ENCODE data around the gene ASMTL.
"Not testable (repeated sequence)": the region's sequence is repeated elsewhere in the genome, so short reads cannot be mapped to it uniquely, and the experiment has no call there.

The ASMTL gene

GRCh38 chrX:1433646-1434357 lies 18.9 kb downstream of the ASMTL start:
- FAIRE-seq, result no peak

GRCh38 chrX:1430451-1430850 lies 22.3 kb downstream of the ASMTL start:
- no peak for FAIRE-seq

DNA sequence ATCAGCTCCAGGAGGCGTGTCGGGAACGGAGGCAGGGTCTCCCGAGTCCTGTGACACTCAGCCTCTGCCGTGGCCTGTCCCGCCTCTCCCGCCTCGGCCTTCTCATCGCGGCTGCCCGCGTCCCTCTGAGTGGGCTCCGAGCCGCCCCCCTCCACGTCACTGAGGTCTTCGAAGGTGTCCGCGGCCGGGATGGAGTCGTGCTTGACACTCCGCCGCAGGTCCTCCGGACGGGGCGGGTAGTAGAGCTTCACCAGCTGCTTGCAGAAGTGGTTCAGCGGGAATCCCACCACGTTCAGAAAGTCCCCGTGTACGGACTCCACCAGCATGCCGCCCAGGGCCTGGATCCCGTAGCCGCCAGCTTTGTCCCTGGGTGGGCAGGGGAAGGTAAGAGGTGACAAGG lies 25.0 kb downstream of the ASMTL start:
- FAIRE-seq, result no peak

DNA sequence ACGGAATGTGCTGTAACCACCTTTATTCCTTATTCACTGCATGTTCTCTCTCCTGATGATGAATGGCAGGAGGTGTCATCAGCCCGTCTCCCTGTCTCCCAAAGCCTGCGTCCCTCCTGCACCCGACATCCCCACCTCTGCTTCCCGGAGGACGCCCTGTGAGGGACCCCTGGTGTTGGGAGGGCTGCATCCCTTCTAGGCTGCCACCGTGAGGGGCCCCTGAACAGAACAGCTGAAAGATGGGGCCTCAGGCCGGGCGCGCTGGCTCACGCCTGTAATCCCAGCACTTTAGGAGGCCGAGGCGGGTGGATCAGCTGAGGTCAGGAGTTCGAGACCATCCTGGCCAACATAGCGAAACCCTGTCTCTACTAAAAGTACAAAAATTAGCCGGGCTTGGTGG lies 26.4 kb downstream of the ASMTL start:
- not testable (repeated sequence) for FAIRE-seq

DNA sequence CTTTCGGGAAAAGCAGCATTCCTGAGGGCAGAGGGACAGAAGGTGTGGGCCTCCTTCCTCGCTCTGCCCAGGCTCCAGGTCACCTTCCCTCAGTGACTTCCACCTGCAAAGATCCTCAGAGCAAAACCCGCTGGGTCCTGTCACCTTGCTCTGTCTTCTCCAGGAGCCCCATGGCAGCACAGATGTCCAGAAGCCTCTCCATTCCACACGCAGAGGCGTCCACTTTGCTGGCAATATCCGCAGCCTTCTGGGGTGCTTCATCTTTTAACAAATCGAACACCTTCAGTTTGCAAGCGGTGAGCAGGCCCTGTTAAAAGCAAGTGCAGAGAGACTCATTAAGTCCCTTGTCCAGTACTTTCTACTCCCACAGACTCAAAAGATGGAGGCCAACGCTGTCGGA lies 27.3 kb downstream of the ASMTL start:
- FAIRE-seq, result no peak

DNA sequence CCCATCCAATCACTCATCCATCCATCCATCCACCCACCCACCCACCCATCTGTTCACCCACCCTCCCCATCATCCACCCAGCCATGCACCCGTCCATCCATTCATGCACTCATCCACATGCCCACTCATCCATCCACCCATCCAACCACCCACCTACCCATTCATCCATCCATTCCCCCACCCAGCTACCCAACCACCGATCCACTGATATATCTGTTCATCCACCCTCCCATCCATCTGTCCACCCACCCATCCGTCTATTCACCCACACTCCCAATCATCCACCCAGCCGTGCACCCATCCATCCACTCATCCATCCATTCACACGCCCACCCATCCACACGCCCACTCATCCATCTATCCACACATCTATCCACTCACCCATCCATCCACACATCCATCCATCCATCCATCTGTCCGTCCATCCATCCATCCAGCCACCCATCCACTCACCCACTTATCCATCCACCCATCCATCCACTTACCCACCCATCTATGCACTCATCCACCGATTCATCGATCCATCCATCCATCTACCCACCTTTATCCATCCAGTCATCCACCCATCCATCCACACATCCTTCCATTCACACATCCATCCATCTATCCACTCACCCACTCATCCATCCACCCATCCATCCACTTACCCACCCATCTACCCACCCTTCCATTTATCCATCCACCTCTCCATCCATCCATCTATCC lies 28.4 kb downstream of the ASMTL start:
- FAIRE-seq, result no peak

DNA sequence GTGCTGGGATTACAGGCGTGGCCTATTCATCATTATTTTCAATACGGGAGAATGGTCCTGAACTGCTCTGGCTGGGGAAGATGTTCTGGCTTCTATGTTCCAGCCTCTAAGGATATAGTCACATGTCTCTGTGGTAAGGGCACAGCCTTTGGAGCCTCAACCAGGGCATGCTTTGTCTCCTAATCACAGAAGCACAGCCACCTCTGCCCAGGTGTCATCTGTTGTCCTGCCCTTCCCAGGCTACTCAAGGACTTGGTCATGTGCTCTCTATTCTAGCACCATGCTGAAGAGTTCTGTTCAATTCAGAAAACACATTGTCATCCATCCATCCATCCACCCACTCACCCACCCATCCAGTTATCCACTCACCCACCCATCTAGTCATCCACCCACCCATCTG lies 29.5 kb downstream of the ASMTL start:
- FAIRE-seq, result no peak

GRCh38 chrX:1422135-1422465 lies 30.6 kb downstream of the ASMTL start:
- no peak for FAIRE-seq

GRCh38 chrX:1421433-1422134 lies 31.1 kb downstream of the ASMTL start:
- FAIRE-seq, result no peak

GRCh38 chrX:1420371-1420770 lies 32.3 kb downstream of the ASMTL start:
- FAIRE-seq, result no peak

- FAIRE-seq, result no peak
Measured at GRCh38 chrX:1419545-1420355, 33.0 kb downstream of the ASMTL start.

DNA sequence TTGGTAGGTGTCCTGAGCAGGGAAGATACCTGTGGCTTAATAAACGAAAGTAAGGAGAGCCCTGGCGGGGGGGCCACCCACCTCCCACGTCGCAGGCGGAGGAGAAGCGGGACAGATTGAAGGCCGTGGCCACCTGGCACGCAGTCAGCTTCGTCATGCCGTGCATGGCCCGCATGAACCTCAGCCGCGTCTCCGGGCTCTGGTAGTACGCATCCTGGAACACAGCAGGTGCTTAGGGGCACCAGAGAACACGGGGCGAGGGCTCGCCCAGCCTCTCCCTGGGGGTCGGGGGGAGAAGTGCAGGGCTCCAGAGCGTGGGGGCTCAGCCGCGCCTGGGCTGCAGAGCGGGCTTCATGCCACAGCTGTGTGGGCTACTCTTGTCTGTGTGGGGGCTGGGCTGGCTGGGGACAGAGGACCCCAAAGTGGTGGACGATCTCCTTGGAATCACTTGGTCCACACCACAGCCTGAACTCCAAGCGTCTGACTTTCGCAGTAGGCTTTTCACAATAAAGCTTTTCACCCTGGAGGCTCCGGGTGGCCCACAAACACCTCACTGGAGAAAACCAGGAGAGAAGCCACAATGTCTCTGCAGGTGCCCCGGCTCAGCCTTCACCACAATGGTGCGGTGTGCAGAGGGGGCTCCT lies 33.7 kb downstream of the ASMTL start:
- FAIRE-seq, result no peak

DNA sequence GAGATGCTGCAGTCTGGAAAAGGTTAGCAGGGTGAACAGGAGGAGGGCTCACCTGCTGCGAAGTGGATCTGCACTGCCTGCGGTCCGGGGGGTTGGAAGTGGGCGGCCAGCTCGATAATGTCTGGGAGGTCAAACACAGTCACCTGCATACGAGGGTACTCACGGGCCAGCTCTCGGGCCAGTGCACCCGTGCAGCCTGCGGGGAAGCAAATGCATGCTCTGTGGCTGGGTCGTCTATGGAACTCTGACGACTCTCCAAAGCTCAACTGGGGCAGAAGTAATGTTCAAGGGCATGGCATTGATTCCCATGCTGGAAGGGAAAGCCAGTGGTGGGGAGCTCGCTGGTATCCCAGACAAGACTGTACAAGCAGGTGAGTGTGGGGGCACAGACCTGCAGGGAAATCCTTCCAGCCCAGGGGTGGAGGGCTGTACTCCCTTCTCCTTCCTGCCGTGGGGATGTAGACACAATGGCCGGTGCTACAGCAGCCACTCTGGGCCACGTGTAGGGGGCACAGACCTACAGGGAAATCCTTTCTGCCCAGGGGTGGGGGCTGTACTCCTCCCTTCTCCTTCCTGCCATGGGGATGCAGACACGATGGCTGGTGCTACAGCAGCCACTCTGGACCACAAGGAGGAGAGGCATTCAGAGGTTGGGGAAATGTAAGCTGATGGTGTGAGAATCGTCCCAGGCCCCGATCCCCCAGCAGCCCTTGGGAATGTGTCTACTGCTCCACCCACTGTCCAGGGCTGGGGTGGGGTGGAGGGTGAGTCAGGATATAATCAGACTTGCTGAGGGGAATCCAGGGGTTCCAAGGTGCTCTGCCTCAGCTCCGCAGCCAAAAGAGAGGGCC lies 34.6 kb downstream of the ASMTL start:
- no peak for FAIRE-seq

DNA sequence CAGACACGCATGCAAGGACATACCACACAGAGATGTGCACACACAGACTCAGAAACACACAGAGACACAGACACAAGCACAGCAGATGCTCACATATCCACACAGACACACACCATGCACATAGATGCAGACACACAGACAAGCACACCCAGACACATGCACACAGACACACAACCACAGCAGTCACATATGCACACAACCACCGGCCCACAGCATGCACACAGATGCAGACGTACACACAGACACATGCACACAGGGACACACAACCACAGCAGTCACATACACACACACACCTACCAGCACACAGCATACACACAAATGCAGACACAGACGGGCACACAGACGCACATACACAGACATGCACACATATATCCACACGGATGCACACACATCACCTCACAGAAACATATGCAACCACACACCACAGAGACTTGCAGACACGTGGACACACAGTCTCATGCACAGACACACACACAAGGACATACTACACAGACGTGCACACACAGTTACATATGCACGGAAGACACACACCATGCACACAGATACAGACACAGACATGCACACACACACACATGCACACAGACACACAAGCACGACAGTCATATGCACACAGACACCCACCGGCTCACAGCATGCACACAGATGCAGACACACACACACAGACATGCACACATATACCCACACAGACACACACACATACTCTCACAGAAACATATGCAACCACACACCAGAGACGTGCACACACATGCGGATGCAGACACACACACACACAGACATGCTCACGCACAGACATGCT lies 35.5 kb downstream of the ASMTL start:
- no peak for FAIRE-seq

GRCh38 chrX:1416327-1416784 lies 36.4 kb downstream of the ASMTL start:
- FAIRE-seq, result no peak

DNA sequence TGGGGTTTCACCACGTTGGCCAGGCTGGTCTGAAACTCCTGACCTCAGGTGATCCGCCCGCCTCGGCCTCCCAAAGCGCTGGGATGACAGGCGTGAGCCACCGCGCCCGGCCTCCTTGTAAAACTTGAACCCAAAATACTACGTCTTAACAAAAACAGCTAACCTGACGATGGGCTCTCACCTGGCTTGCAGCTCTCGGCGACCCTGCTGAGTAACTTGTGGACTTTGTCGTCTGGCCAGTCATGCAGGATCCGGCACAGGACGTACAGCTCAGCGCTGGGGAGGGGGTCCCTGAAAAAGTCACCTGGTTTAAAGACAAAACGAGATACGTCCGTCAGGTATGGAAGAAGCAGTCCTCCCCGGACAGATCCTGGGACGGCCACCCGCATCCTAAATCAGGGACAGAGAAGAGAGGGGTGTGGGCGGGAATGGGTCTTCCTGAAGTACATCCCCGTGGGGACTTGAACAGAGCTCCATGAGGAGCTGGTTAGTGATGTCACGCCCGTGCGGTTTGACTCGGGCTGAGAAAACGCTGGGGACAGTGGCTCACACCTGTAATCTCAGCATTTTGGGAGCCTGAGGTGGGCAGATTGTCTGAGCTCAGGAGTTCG lies 40.1 kb downstream of the ASMTL start:
- FAIRE-seq, result no peak

- no peak for FAIRE-seq
Measured at GRCh38 chrX:1411326-1411725, 41.4 kb downstream of the ASMTL start.

GRCh38 chrX:1407035-1407434 lies 45.7 kb downstream of the ASMTL start:
- FAIRE-seq, result no peak

DNA sequence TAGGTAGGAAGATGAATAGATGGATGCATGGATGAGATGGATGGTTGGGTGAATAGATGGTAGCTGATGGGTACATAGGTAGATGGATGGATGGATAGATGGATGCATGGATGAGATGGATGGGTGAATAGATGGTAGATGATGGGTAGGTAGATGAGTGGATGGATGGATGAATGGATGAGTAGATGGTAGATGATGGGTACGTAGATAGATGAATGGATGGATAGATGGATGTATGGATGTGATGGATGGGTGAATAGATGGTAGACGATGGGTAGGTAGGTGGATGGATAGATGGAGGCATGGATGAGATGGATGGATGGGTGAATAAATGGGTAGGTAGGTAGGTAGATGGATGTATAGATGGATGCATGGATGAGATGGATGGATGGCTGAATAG lies 46.9 kb downstream of the ASMTL start:
- FAIRE-seq, result not testable (repeated sequence)

DNA sequence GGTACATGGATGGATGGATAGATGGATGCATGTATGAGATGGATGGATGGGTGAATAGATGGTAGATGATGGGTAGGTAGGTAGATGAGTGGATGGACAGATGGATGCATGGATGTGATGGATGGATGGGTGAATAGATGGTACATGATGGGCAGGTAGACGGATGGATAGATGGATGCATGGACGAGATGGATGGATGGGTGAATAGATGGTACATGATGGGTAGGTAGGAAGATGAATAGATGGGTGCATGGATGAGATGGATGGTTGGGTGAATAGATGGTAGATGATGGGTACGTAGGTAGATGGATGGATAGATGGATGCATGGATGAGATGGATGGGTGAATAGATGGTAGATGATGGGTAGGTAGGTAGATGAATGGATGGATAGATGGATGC lies 48.8 kb downstream of the ASMTL start:
- not testable (repeated sequence) for FAIRE-seq

Data from TTC549 (cell line).